BJ (cell line): ENCODE results near the gene NCOA3. TPM values are rescaled to one million over a fixed set of nuclear protein-coding genes. Genes with fewer than 3 reads are reported as not detected.
"Not testable (repeated sequence)": the region's sequence is repeated elsewhere in the genome, so short reads cannot be mapped to it uniquely, and the experiment has no call there.

Experiments
- CTCF ChIA-PET: fragments of 350-600 bp; formaldehyde crosslinking; extraction: SDS; loops from one replicate; lab custom pipeline; 2021; ENCODE audit warnings: antibody characterized with exemption, inconsistent platforms; lab: Yijun Ruan, JAX
- POLR2A ChIA-PET: fragments of 300-600 bp; sonication (Branson Sonifier 250); formaldehyde crosslinking; extraction: SDS; loops from one replicate; lab custom pipeline; 2021; ENCODE audit warnings: antibody characterized with exemption; lab: Charles Lee
- DNase-seq: peaks from one replicate; pipeline ENCODE4 v3.0.0-alpha.2; 2011; ENCODE audit warnings: low read depth
- H3K27me3 ChIP-seq: 2 replicates; pipeline ENCODE4 v1.6.0; 2011; ENCODE audit warnings: low read length; ENCODE audit not compliant: control insufficient read depth, insufficient read depth
- H3K36me3 ChIP-seq: 2 replicates; pipeline ENCODE4 v1.5.1; 2011; ENCODE audit warnings: low read length; ENCODE audit not compliant: control insufficient read depth, insufficient read depth
- H3K4me3 ChIP-seq: 2 replicates; pipeline ENCODE4 v1.5.1; 2011; ENCODE audit warnings: low read depth, mild to moderate bottlenecking, control low read depth, low read length
- polyA plus RNA-seq: library from polyadenylated mRNA; depleted of rRNA; stranded (reverse); fragments of >200 nt; gene quantifications from 2 replicates; pipeline ENCODE4 v1.2.3, GENCODE V29; 2011
- TF ChIP-seq, protein P1 (sequence below): IDR thresholded peaks from 2 replicates; pipeline ENCODE4 v1.5.1; 2011; ENCODE audit warnings: low read depth, mild to moderate bottlenecking, control low read depth, inconsistent platforms, low read length, moderate library complexity; ENCODE audit not compliant: insufficient read depth

The NCOA3 gene
- polyA plus RNA-seq, 1 experiment: 23.6 TPM

DNA sequence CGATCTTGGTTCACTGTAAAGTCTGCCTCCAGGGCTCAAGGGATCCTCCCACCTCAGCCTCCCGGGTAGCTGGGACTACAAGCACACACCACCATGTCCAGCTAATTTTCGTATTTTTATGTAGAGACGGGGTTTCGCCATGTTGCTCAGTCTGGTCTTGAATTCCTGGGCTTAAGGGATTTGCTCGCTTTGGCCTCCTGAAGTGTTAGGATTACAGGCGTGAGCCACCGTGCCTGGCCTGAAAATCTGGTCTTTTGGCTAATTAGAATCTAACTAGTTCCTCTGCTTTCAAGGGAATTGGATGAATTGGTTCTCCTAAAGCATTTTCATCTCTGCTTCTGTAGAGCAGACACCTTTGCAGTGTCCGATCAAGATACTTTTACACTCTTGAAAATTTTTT lies 51.3 kb downstream of the NCOA3 start:
- no peak overlapping the region for H3K4me3 ChIP-seq
- TF ChIP-seq, protein P1, sequence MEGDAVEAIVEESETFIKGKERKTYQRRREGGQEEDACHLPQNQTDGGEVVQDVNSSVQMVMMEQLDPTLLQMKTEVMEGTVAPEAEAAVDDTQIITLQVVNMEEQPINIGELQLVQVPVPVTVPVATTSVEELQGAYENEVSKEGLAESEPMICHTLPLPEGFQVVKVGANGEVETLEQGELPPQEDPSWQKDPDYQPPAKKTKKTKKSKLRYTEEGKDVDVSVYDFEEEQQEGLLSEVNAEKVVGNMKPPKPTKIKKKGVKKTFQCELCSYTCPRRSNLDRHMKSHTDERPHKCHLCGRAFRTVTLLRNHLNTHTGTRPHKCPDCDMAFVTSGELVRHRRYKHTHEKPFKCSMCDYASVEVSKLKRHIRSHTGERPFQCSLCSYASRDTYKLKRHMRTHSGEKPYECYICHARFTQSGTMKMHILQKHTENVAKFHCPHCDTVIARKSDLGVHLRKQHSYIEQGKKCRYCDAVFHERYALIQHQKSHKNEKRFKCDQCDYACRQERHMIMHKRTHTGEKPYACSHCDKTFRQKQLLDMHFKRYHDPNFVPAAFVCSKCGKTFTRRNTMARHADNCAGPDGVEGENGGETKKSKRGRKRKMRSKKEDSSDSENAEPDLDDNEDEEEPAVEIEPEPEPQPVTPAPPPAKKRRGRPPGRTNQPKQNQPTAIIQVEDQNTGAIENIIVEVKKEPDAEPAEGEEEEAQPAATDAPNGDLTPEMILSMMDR: no peak
- DNase-seq: no peak
- H3K27me3 ChIP-seq: no peaks in the 10 kb centered on the region
- ChIA-PET POLR2A (no interaction called here), CTCF (no interaction called here)
- H3K36me3 ChIP-seq: no peaks in the 10 kb centered on the region

DNA sequence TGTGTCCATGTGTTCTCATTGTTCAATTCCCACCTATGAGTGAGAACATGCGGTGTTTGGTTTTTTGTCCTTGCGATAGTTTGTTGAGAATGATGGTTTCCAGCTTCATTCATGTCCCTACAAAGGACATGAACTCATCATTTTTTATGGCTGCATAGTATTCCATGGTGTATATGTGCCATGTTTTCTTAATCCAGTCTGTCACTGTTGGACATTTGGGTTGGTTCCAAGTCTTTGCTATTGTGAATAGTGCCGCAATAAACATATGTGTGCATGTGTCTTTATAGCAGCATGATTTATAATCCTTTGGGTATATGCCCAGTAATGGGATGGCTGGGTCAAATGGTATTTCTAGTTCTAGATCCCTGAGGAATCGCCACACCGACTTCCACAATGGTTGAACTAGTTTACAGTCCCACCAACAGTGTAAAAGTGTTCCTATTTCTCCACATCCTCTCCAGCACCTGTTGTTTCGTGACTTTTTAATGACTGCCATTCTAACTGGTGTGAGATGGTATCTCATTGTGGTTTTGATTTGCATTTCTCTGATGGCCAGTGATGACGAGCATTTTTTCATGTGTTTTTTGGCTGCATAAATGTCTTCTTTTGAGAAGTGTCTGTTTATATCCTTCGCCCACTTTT lies 52.0 kb downstream of the NCOA3 start:
- POLR2A ChIA-PET, CTCF ChIA-PET, H3K4me3 ChIP-seq, DNase-seq, H3K27me3 ChIP-seq, H3K36me3 ChIP-seq: not testable (repeated sequence)

DNA sequence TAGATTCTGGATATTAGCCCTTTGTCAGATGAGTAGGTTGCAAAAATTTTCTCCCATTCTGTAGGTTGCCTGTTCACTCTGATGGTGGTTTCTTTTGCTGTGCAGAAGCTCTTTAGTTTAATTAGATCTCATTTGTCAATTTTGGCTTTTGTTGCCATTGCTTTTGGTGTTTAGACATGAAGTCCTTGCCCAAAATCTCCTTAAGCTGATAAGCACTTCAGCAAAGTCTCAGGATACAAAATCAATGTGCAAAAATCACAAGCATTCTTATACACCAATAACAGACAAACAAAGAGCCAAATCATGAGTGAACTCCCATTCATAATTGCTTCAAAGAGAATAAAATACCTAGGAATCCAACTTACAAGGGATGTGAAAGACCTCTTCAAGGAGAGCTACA lies 52.6 kb downstream of the NCOA3 start:
- H3K4me3 ChIP-seq, H3K27me3 ChIP-seq, CTCF ChIA-PET, DNase-seq, H3K36me3 ChIP-seq, POLR2A ChIA-PET: not testable (repeated sequence)

DNA sequence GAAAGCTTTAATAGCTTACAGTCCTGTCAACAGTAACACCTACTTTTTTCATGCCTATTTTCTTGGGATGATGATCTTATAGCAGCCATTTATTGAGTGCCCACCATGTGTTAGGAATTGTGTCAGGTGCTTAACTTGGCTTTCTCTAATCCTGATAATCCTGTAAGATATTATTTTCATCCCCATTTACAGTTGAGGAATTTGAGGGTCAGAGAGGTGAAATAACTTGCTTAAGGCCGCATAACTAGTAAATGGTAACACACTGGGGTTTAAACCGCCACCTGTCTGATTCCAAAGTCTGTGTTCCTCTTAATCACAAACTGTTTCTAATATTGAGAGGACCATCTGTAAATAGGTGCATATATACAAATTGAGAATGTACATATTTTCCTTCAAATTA lies 55.5 kb downstream of the NCOA3 start:
- CTCF ChIA-PET: no interaction called here
- no peak for DNase-seq

DNA sequence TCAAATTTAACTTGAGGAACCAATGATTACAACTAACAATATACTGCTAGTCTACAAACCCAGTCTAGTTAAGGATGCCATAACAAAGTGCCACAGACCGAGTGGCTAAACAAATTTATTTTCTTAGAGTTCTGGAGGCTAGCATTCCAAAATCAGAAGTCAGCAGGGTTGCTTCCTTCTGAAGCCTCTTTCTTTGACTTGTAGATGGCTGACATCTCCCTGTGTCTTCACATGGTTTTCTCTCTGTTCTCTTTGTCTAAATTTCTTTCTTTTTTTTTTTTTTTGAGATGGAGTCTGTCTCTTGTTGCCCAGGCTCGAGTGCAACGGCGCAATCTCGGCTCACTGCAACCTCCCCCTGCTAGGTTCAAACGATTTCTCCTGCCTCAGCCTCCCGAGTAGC lies 56.1 kb downstream of the NCOA3 start:
- ChIA-PET CTCF (no interaction called here), POLR2A (no interaction called here)
- H3K27me3 ChIP-seq: no peaks in the 10 kb centered on the region
- no peaks in the 10 kb centered on the region for H3K36me3 ChIP-seq
- DNase-seq: no peak
- TF ChIP-seq, protein P1: no peak
- no peak overlapping the region for H3K4me3 ChIP-seq

More for the DNA sequence above, 55.5 kb downstream of the NCOA3 start:
- POLR2A ChIA-PET: no interaction called here
- no peaks in the 10 kb centered on the region for H3K27me3 ChIP-seq
- no peak overlapping the region for H3K4me3 ChIP-seq
- TF ChIP-seq, protein P1: no peak
- H3K36me3 ChIP-seq: no peaks in the 10 kb centered on the region

DNA sequence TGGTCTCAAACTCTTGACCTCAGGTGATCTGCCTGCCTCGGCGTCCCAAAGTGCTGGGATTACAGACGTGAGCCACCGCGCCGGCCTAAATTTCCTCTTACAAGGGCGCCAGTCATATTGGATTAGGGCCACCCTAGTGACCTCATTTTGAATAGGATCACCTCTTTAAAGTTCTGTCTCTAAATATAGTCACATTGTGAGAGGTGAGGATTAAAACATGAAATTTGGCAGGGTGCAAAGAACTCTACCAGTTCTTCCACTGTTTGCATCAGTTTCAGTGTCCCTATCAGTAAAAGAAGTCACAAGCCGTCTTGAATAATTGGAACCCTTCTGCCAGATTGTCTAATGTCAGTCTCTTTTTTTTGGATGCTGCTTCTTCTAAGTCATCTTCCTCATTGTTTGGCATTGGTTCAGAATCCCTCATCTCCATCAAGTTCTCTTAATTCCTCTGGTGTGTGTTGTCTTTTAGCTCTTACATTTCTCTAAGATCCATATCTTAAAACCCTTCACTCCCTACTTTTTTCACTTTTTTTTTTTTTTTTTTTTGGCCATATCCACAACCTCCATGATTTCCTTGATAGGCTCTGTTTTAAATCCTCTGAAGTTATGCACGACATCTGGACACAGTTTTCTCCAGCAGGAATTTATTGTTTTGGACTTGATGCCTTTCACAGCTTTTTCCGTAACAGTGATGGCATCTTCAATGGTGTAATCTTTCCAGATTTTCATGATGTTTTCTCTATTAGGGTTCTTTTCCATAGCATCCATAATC lies 56.8 kb downstream of the NCOA3 start:
- Histone ChIP-seq H3K4me3 (no peak overlapping the region), H3K36me3 (no peaks in the 10 kb centered on the region), H3K27me3 (no peaks in the 10 kb centered on the region)
- ChIA-PET CTCF (no interaction called here), POLR2A (interaction anchor here (1.0 kb wide), 1 partner anchor 14 kb away, joined by 4 read pairs; no protein-coding TSS in a partner anchor)
- no peak for DNase-seq
- TF ChIP-seq, protein P1: no peak
